H1 (cell line): ENCODE measurements around the gene FMO5. TPM values are rescaled to one million over a fixed set of nuclear protein-coding genes. Genes with fewer than 3 reads are reported as not detected.

Source experiments
- CTCF ChIA-PET: fragments of 300-600 bp; sonication (Branson Sonifier 250); formaldehyde crosslinking; loops from one replicate; lab custom pipeline; 2021; ENCODE audit not compliant: partially characterized antibody; lab: Charles Lee
- POLR2A ChIA-PET: fragments of 300-600 bp; sonication (Branson Sonifier 250); formaldehyde crosslinking; loops from one replicate; lab custom pipeline; 2021; ENCODE audit warnings: inconsistent platforms; ENCODE audit not compliant: partially characterized antibody; lab: Charles Lee
- DNase-seq, 2 experiments: peaks; one replicate each; pipeline versions ENCODE4 v3.0.0 to v3.0.0-alpha.2; 2010 to 2022; ENCODE audit warnings: low spot score in 2 of 2, low read depth in 1 of 2, mixed read lengths in 1 of 2
- FAIRE-seq: peaks from 2 replicates; lab custom pipeline; 2011; peaks lifted over from hg19 to GRCh38; lab: Jason Lieb, UNC
- H2AFZ ChIP-seq: 2 replicates; pipeline ENCODE4 v1.8.1; 2012; ENCODE audit warnings: low read length, inconsistent platforms
- H2AK5ac ChIP-seq: 2 replicates; pipeline ENCODE4 v1.6.1; 2013; ENCODE audit warnings: low read depth, low read length
- H2BK120ac ChIP-seq: replicated peaks from 2 replicates; pipeline ENCODE3; 2013; ENCODE audit warnings: low read depth, low read length, inconsistent platforms
- H2BK12ac ChIP-seq: 2 replicates; pipeline ENCODE4 v1.6.1; 2013; ENCODE audit warnings: low read depth, low read length
- H2BK15ac ChIP-seq: 2 replicates; pipeline ENCODE4 v1.6.1; 2013; ENCODE audit warnings: low read length
- H2BK20ac ChIP-seq: 2 replicates; pipeline ENCODE4 v1.6.1; 2013; ENCODE audit warnings: low read length
- H2BK5ac ChIP-seq: 2 replicates; pipeline ENCODE4 v1.6.1; 2013; ENCODE audit warnings: low read depth, low read length
- H3K14ac ChIP-seq: 2 replicates; pipeline ENCODE4 v1.6.1; 2013; ENCODE audit warnings: inconsistent platforms; ENCODE audit not compliant: insufficient read length
- H3K18ac ChIP-seq: 2 replicates; pipeline ENCODE4 v1.6.1; 2013; ENCODE audit warnings: low read length; ENCODE audit errors: extremely low read depth
- H3K23ac ChIP-seq: 2 replicates; pipeline ENCODE4 v1.6.1; 2013; ENCODE audit warnings: inconsistent platforms; ENCODE audit not compliant: insufficient read length
- H3K23me2 ChIP-seq: 2 replicates; pipeline ENCODE4 v1.6.1; 2013; ENCODE audit warnings: low read depth, low read length
- H3K27ac ChIP-seq: 2 replicates; pipeline ENCODE4 v1.6.1; 2011; ENCODE audit warnings: low read depth, low read length, inconsistent platforms
- H3K27me3 ChIP-seq, 4 experiments: replicated peaks in 1 of 4; 1 replicate in 1 of 4; 2 replicates in 3 of 4; pipeline versions ENCODE4 v1.6.1 to v1.8.1; 2011 to 2013; ENCODE audit warnings: low read length in 3 of 4, mild to moderate bottlenecking in 3 of 4, inconsistent platforms in 2 of 4, mixed read lengths in 2 of 4, moderate library complexity in 1 of 4; ENCODE audit not compliant: control insufficient read depth in 3 of 4, insufficient read depth in 3 of 4; ENCODE audit errors: extremely low read depth in 1 of 4
- H3K36me3 ChIP-seq, 4 experiments: 2 replicates each; pipeline versions ENCODE4 v1.6.1 to v1.8.1; 2011 to 2013; ENCODE audit warnings: mild to moderate bottlenecking in 4 of 4, low read length in 3 of 4, moderate library complexity in 2 of 4, control low read depth in 1 of 4, inconsistent platforms in 1 of 4; ENCODE audit not compliant: insufficient read depth in 4 of 4, control insufficient read depth in 2 of 4
- H3K4ac ChIP-seq: replicated peaks from 2 replicates; pipeline ENCODE3; 2013; ENCODE audit warnings: low read length, low read depth, mixed read lengths, inconsistent platforms; ENCODE audit not compliant: insufficient read length
- H3K4me1 ChIP-seq, 4 experiments: replicated peaks in 1 of 4; 1 replicate in 1 of 4; 2 replicates in 3 of 4; pipeline versions ENCODE4 v1.6.1 to v1.8.1; 2011 to 2013; ENCODE audit warnings: low read length in 3 of 4, inconsistent platforms in 2 of 4, mixed read lengths in 1 of 4; ENCODE audit not compliant: insufficient read depth in 4 of 4, control insufficient read depth in 3 of 4
- H3K4me2 ChIP-seq, 2 experiments: 2 replicates each; pipeline versions ENCODE4 v1.6.1 to v1.8.1; 2011 to 2013; ENCODE audit warnings: low read depth in 2 of 2, low read length in 2 of 2, control low read depth in 1 of 2, inconsistent platforms in 1 of 2, mild to moderate bottlenecking in 1 of 2; ENCODE audit not compliant: insufficient read depth in 1 of 2
- H3K4me3 ChIP-seq, 4 experiments: fragments of 200-600, 300-600 bp in 1 of 4; sonication (generic), shearing (Covaris generic), sonication (Bioruptor Twin) in 1 of 4; 2 replicates each; pipeline versions ENCODE4 v1.5.1 to v1.8.1; 2011 to 2016; ENCODE audit warnings: low read length in 4 of 4, low read depth in 3 of 4, control low read depth in 2 of 4, inconsistent platforms in 2 of 4, mild to moderate bottlenecking in 2 of 4, mixed read lengths in 1 of 4, moderate library complexity in 1 of 4; ENCODE audit not compliant: insufficient read depth in 2 of 4; ENCODE audit errors: extremely low read depth in 1 of 4
- H3K56ac ChIP-seq: replicated peaks from 2 replicates; pipeline ENCODE3; 2013; ENCODE audit warnings: low read depth, mild to moderate bottlenecking, mixed read lengths, low read length, inconsistent platforms; ENCODE audit not compliant: insufficient read length
- H3K79me1 ChIP-seq: 2 replicates; pipeline ENCODE4 v1.6.1; 2013; ENCODE audit warnings: low read depth, low read length, control low read depth
- H3K79me2 ChIP-seq, 2 experiments: 2 replicates each; pipeline versions ENCODE4 v1.6.1 to v1.8.1; 2012 to 2013; ENCODE audit warnings: low read length in 2 of 2, mild to moderate bottlenecking in 2 of 2, inconsistent platforms in 1 of 2; ENCODE audit not compliant: insufficient read depth in 2 of 2, control insufficient read depth in 1 of 2
- H3K9ac ChIP-seq, 4 experiments: replicated peaks in 1 of 4; 1 replicate in 1 of 4; 2 replicates in 3 of 4; pipeline versions ENCODE4 v1.6.1 to v1.8.1; 2011 to 2013; ENCODE audit warnings: low read depth in 3 of 4, low read length in 3 of 4, control low read depth in 2 of 4, mild to moderate bottlenecking in 2 of 4, moderate library complexity in 2 of 4, inconsistent platforms in 1 of 4; ENCODE audit errors: extremely low read depth in 1 of 4
- H3K9me3 ChIP-seq, 2 experiments: 2 replicates each; pipeline versions ENCODE4 v1.6.1 to v1.8.1; 2012 to 2013; ENCODE audit warnings: mild to moderate bottlenecking in 2 of 2, moderate library complexity in 2 of 2, control low read depth in 1 of 2, inconsistent platforms in 1 of 2, low read depth in 1 of 2, low read length in 1 of 2, mixed read lengths in 1 of 2; ENCODE audit not compliant: insufficient read depth in 2 of 2
- H4K20me1 ChIP-seq, 2 experiments: replicated peaks in 1 of 2; 2 replicates each; pipeline versions ENCODE3 to v1.8.1; 2011 to 2013; ENCODE audit warnings: inconsistent platforms in 2 of 2, low read length in 2 of 2, mild to moderate bottlenecking in 1 of 2; ENCODE audit not compliant: insufficient read depth in 2 of 2, control insufficient read depth in 1 of 2
- H4K5ac ChIP-seq: 2 replicates; pipeline ENCODE4 v1.6.1; 2013; ENCODE audit warnings: low read length, low read depth, mixed read lengths, inconsistent platforms; ENCODE audit not compliant: insufficient read length
- H4K8ac ChIP-seq: 2 replicates; pipeline ENCODE4 v1.8.0; 2013; ENCODE audit warnings: mild to moderate bottlenecking, moderate library complexity, low read length, inconsistent platforms; ENCODE audit not compliant: insufficient read depth; ENCODE audit errors: extremely low read depth
- H4K91ac ChIP-seq: replicated peaks from 2 replicates; pipeline ENCODE3; 2013; ENCODE audit warnings: low read length, mixed read lengths, inconsistent platforms; ENCODE audit not compliant: insufficient read length
- BRCA1 ChIP-seq: IDR thresholded peaks from 2 replicates; pipeline ENCODE4 v1.6.1; 2012; ENCODE audit warnings: low read depth, low read length, improper control_type of control experiment
- CBX5 ChIP-seq: fragments of 300-800, 300-1000 bp; sonication (generic); IDR thresholded peaks from 2 replicates; pipeline ENCODE4 v1.7.1; 2016; ENCODE audit warnings: antibody characterized with exemption, low read length, low read depth
- E2F6 ChIP-seq: IDR thresholded peaks from 2 replicates; pipeline ENCODE4 v1.6.1; 2012; ENCODE audit warnings: inconsistent platforms
- EP300 ChIP-seq, 2 experiments: IDR thresholded peaks; 1 replicate in 1 of 2; 2 replicates in 1 of 2; pipeline ENCODE4 v1.6.1; 2011 to 2012; ENCODE audit warnings: low read depth in 2 of 2, low read length in 2 of 2, mild to moderate bottlenecking in 2 of 2, borderline replicate concordance in 1 of 2, inconsistent platforms in 1 of 2, moderate library complexity in 1 of 2
- EZH2 ChIP-seq: fragments of 200-600 bp; sonication (generic); IDR thresholded peaks from 2 replicates; pipeline ENCODE4 v1.7.1; 2012; ENCODE audit warnings: low read depth, mild to moderate bottlenecking, moderate library complexity, low read length, inconsistent platforms; ENCODE audit not compliant: severe bottlenecking
- GTF2F1 ChIP-seq: IDR thresholded peaks from 2 replicates; pipeline ENCODE4 v1.6.1; 2012; ENCODE audit warnings: low read depth, low read length, improper control_type of control experiment, borderline replicate concordance
- POU5F1 ChIP-seq: IDR thresholded peaks from 2 replicates; pipeline ENCODE4 v1.6.1; 2011; ENCODE audit warnings: low read depth, mild to moderate bottlenecking, low read length, moderate library complexity
- RNF2 ChIP-seq: fragments of 200-900, 300-1000 bp; sonication (generic); IDR thresholded peaks from 2 replicates; pipeline ENCODE4 v1.7.1; 2016; ENCODE audit warnings: borderline replicate concordance, low read depth, mild to moderate bottlenecking, antibody characterized with exemption, low read length; ENCODE audit not compliant: poor library complexity, severe bottlenecking; ENCODE audit errors: missing control alignments
- SIRT6 ChIP-seq: IDR thresholded peaks from one replicate; pipeline ENCODE4 v1.7.1; 2012; ENCODE audit warnings: low read length, inconsistent platforms
- TAF1 ChIP-seq: IDR thresholded peaks from 2 replicates; pipeline ENCODE4 v1.6.1; 2011; ENCODE audit warnings: mild to moderate bottlenecking, low read depth, low read length
- TCF12 ChIP-seq: IDR thresholded peaks from 2 replicates; pipeline ENCODE4 v1.6.1; 2011; ENCODE audit warnings: low read depth, mild to moderate bottlenecking, low read length
- WGBS, 2 experiments: shearing (Covaris generic) in 1 of 2; methylation state at CpG; one replicate each; pipeline versions ENCODE4 v1.1.6 to v1.1.7; 2013 to 2015; ENCODE audit warnings: low lambda C conversion rate in 2 of 2, mixed read lengths in 2 of 2, inconsistent platforms in 1 of 2, low coverage in 1 of 2, missing lambda C conversion rate in 1 of 2; ENCODE audit not compliant: insufficient replicate concordance in 2 of 2, insufficient coverage in 1 of 2, insufficient read length in 1 of 2; ENCODE audit errors: extremely low coverage in 1 of 2, missing lambda C conversion rate in 1 of 2; 5-methylcytosine and 5-hydroxymethylcytosine counted together
- polyA plus RNA-seq, 7 experiments: library from polyadenylated mRNA; depleted of rRNA in 3 of 7; stranded (reverse) in 5 of 7; unstranded in 2 of 7; fragments of >200 nt in 5 of 7; fragments of 200-250 nt in 2 of 7; gene quantifications; 1 replicate in 5 of 7; 2 replicates in 1 of 7; 4 replicates in 1 of 7; pipeline versions ENCODE4 v1.2.1 to v1.2.3, GENCODE V29; 2011 to 2013; ENCODE audit warnings: missing spikeins in 2 of 7, mixed read lengths in 2 of 7
- total RNA-seq: library from RNA; stranded (reverse); fragmentation: NEBNext Ultra II Directional; extraction: Animal tissue kit (Norgen Biotek cat#: 25700); gene quantifications from 2 replicates; pipeline ENCODE4 v1.2.1, GENCODE V29; 2021

Gene FMO5
- total and polyA plus RNA-seq, 2 of the 8 experiments (the other 6 are each of a cell fraction or from before 2014, with no cell fraction given), result 0.27 to 0.34 TPM

GRCh38 chr1:147246910-147247655 is 21.9 kb upstream of the FMO5 start:
- H3K23me2 ChIP-seq, result peaks cover 4% of the 10 kb centered on the region; the same call in 1 of the 2 replicates
- no peak overlapping the region for H3K27ac ChIP-seq
- DNase-seq (no peak), FAIRE-seq (no peak)
- no peaks in the 10 kb centered on the region for H3K27me3 ChIP-seq
- no peak overlapping the region for H2BK120ac ChIP-seq
- H3K18ac ChIP-seq, result no peak overlapping the region
- CTCF ChIA-PET, result interaction anchor here (1.4 to 1.8 kb wide), 2 partner anchors 10 to 21 kb away, joined by 4 read pairs; no protein-coding TSS in a partner anchor
- H3K4me3 ChIP-seq, result peak overlapping the region in 1 of 4 experiments; percentile 8; a peak in 1 of 8 replicates
- WGBS, 2 experiments, result 65% methylated on average over 2 of the region's 2 CpGs; no CpG with 5 or more reads in 1 of the 2 experiments
- no peak overlapping the region for H3K14ac ChIP-seq
- no peak overlapping the region for H2AFZ ChIP-seq
- no peak overlapping the region for H3K4ac ChIP-seq
- peaks cover 4% of the 10 kb centered on the region; the same call in 1 of the 2 replicates for H3K79me1 ChIP-seq
- H2BK5ac ChIP-seq, result no peak overlapping the region
- peaks cover 0 to 9% (median 0%) of the 10 kb centered on the region in 4 experiments; a peak in 3 of 7 replicates for H3K4me1 ChIP-seq
- H2BK20ac ChIP-seq, result no peak overlapping the region
- POLR2A ChIA-PET, result interaction anchor here (3.6 kb wide), 1 partner anchor 162 kb away, joined by 15 read pairs; no protein-coding TSS in a partner anchor
- H4K20me1 ChIP-seq, result peaks cover 0 to 7% of the 10 kb centered on the region in 2 experiments
- no peak overlapping the region for H3K9ac ChIP-seq
- H3K36me3 ChIP-seq, result no peaks in the 10 kb centered on the region
- H2BK15ac ChIP-seq, result no peak overlapping the region
- no peak overlapping the region for H3K56ac ChIP-seq
- H3K23ac ChIP-seq, result no peak overlapping the region
- H2BK12ac ChIP-seq, result no peak overlapping the region
- no peaks in the 10 kb centered on the region for H3K9me3 ChIP-seq
- no peak overlapping the region for H4K5ac ChIP-seq
- no peak overlapping the region for H4K8ac ChIP-seq
- H2AK5ac ChIP-seq, result peak overlapping the region; percentile 6; the same call in 1 of the 2 replicates
- H3K79me2 ChIP-seq, result peaks cover 25 to 89% of the 10 kb centered on the region in 2 experiments
- H4K91ac ChIP-seq, result no peak overlapping the region
- H3K4me2 ChIP-seq, result peak overlapping the region; percentile 16 to 33; a peak in 1 of 4 replicates
- TF ChIP-seq TAF1 (no peak), GTF2F1 (no peak), POU5F1 (no peak), SIRT6 (no peak), E2F6 (no peak), CBX5 (no peak), TCF12 (no peak), EZH2 (no peak), EP300 (IDR thresholded peaks at IDR 0.05; ENCODE audit: borderline replicate concordance in 1 of 2, low read depth in 2 of 2, low read length in 2 of 2) (no peak), RNF2 (no peak), BRCA1 (no peak)
